Nephron progenitor cell (in vitro differentiated cells): Measurements from ENCODE around the gene CD6.

Experiments used
- DNase-seq: peaks from one replicate; pipeline ENCODE4 v3.0.0; 2021
- H3K27ac Mint-ChIP-seq: 2 replicates; pipeline ENCODE4 v1.8.0; 2021; ENCODE audit warnings: mild to moderate bottlenecking, moderate library complexity, mixed read lengths
- H3K27me3 Mint-ChIP-seq: 2 replicates; pipeline ENCODE4 v1.8.0; 2021; ENCODE audit warnings: mild to moderate bottlenecking, low read depth, mixed read lengths; ENCODE audit not compliant: poor library complexity
- H3K36me3 Mint-ChIP-seq: 2 replicates; pipeline ENCODE4 v1.8.0; 2021; ENCODE audit warnings: low read depth, mixed read lengths
- H3K4me1 Mint-ChIP-seq: 2 replicates; pipeline ENCODE4 v1.8.0; 2021; ENCODE audit warnings: mixed read lengths
- H3K4me3 Mint-ChIP-seq: 2 replicates; pipeline ENCODE4 v1.8.0; 2021; ENCODE audit warnings: mild to moderate bottlenecking, moderate library complexity, mixed read lengths
- H3K9me3 Mint-ChIP-seq: 2 replicates; pipeline ENCODE4 v1.8.0; 2021; ENCODE audit warnings: mild to moderate bottlenecking, moderate library complexity, mixed read lengths
- CTCF ChIP-seq: fragments of 200-600 bp; sonication (generic); IDR thresholded peaks from 2 replicates; pipeline ENCODE4 v1.5.0; 2021; ENCODE audit warnings: antibody characterized with exemption

CD6 gene

GRCh38 chr11:60959431-60959830 lies 12.0 kb upstream of the CD6 start:
- Mint-ChIP-seq H3K4me1 (no peaks in the 10 kb centered on the region), H3K9me3 (peaks cover 7% of the 10 kb centered on the region), H3K27ac (no peak overlapping the region), H3K36me3 (no peaks in the 10 kb centered on the region), H3K27me3 (peaks cover 31% of the 10 kb centered on the region), H3K4me3 (no peak overlapping the region)
- TF ChIP-seq CTCF = no peak
- DNase-seq = no peak

GRCh38 chr11:60960405-60960804 lies 11.1 kb upstream of the CD6 start:
- H3K4me1 Mint-ChIP-seq = no peaks in the 10 kb centered on the region
- TF ChIP-seq CTCF = no peak
- H3K4me3 Mint-ChIP-seq = no peak overlapping the region
- H3K27ac Mint-ChIP-seq = no peak overlapping the region
- peaks cover 31% of the 10 kb centered on the region for H3K27me3 Mint-ChIP-seq
- H3K36me3 Mint-ChIP-seq = no peaks in the 10 kb centered on the region
- peaks cover 7% of the 10 kb centered on the region for H3K9me3 Mint-ChIP-seq
- no peak for DNase-seq

- Mint-ChIP-seq H3K27ac (no peak overlapping the region), H3K27me3 (peaks cover 39% of the 10 kb centered on the region), H3K9me3 (peaks cover 32% of the 10 kb centered on the region), H3K4me3 (no peak overlapping the region), H3K4me1 (no peaks in the 10 kb centered on the region), H3K36me3 (peaks cover 8% of the 10 kb centered on the region)
- TF ChIP-seq CTCF = no peak
- no peak for DNase-seq
These were observed 6.7 kb upstream of the CD6 start for GRCh38 chr11:60964801-60965200.

GRCh38 chr11:60966890-60967289 lies 4.6 kb upstream of the CD6 start:
- no peak for TF ChIP-seq CTCF
- H3K36me3 Mint-ChIP-seq = peaks cover 8% of the 10 kb centered on the region
- peaks cover 4% of the 10 kb centered on the region for H3K4me1 Mint-ChIP-seq
- no peak overlapping the region for H3K27ac Mint-ChIP-seq
- H3K9me3 Mint-ChIP-seq = peaks cover 35% of the 10 kb centered on the region
- DNase-seq = no peak
- H3K27me3 Mint-ChIP-seq = peaks cover 23% of the 10 kb centered on the region
- no peak overlapping the region for H3K4me3 Mint-ChIP-seq

GRCh38 chr11:60968223-60968622 lies 3.3 kb upstream of the CD6 start:
- TF ChIP-seq CTCF = no peak
- Mint-ChIP-seq H3K4me1 (peaks cover 4% of the 10 kb centered on the region), H3K4me3 (no peak overlapping the region), H3K27me3 (peaks cover 23% of the 10 kb centered on the region), H3K9me3 (peaks cover 35% of the 10 kb centered on the region), H3K36me3 (peaks cover 8% of the 10 kb centered on the region), H3K27ac (no peak overlapping the region)
- no peak for DNase-seq

GRCh38 chr11:60970369-60970774 lies 1.1 kb upstream of the CD6 start:
- peaks cover 8% of the 10 kb centered on the region for H3K36me3 Mint-ChIP-seq
- H3K4me1 Mint-ChIP-seq = peaks cover 8% of the 10 kb centered on the region
- peak; percentile 63 for TF ChIP-seq CTCF
- no peak overlapping the region for H3K4me3 Mint-ChIP-seq
- no peak overlapping the region for H3K27ac Mint-ChIP-seq
- peak; percentile 53 for DNase-seq
- H3K27me3 Mint-ChIP-seq = peaks cover 22% of the 10 kb centered on the region
- H3K9me3 Mint-ChIP-seq = peaks cover 35% of the 10 kb centered on the region
